KOPT-K1 (cell line): ENCODE measurements around the gene CLCA1.

ENCODE experiments used
- H3K27ac ChIP-seq: fragments of 200-600 bp; sonication (generic); 2 replicates; pipeline ENCODE4 v1.5.1; 2016; ENCODE audit warnings: antibody characterized with exemption, mild to moderate bottlenecking, low read depth, low read length; ENCODE audit not compliant: poor library complexity, severe bottlenecking
- H3K36me3 ChIP-seq: fragments of 200-600 bp; sonication (generic); 2 replicates; pipeline ENCODE4 v1.5.1; 2017; ENCODE audit warnings: antibody characterized with exemption, mild to moderate bottlenecking, low read length, moderate library complexity; ENCODE audit not compliant: insufficient read depth
- H3K9me3 ChIP-seq: fragments of 200-600 bp; sonication (generic); 2 replicates; pipeline ENCODE4 v1.5.1; 2017; ENCODE audit warnings: antibody characterized with exemption, low read length, mild to moderate bottlenecking; ENCODE audit not compliant: insufficient read depth, poor library complexity, severe bottlenecking

CLCA1 gene

GRCh38 chr1:86448670-86449069 is 20.1 kb upstream of the CLCA1 start:
- H3K36me3 ChIP-seq: no peaks in the 10 kb centered on the region
- H3K27ac ChIP-seq: no peak overlapping the region
- H3K9me3 ChIP-seq: no peaks in the 10 kb centered on the region

- Histone ChIP-seq H3K36me3 (no peaks in the 10 kb centered on the region), H3K9me3 (no peaks in the 10 kb centered on the region), H3K27ac (no peak overlapping the region)
Measured at GRCh38 chr1:86449103-86449502, 19.6 kb upstream of the CLCA1 start.

GRCh38 chr1:86450847-86451246 is 17.9 kb upstream of the CLCA1 start:
- Histone ChIP-seq H3K27ac (no peak overlapping the region), H3K9me3 (no peaks in the 10 kb centered on the region), H3K36me3 (no peaks in the 10 kb centered on the region)

GRCh38 chr1:86453664-86454063 is 15.1 kb upstream of the CLCA1 start:
- H3K36me3 ChIP-seq: no peaks in the 10 kb centered on the region
- H3K27ac ChIP-seq: no peak overlapping the region
- no peaks in the 10 kb centered on the region for H3K9me3 ChIP-seq

- no peaks in the 10 kb centered on the region for H3K36me3 ChIP-seq
- H3K9me3 ChIP-seq: no peaks in the 10 kb centered on the region
- H3K27ac ChIP-seq: no peak overlapping the region
Measured at GRCh38 chr1:86455073-86455472, 13.7 kb upstream of the CLCA1 start.

DNA sequence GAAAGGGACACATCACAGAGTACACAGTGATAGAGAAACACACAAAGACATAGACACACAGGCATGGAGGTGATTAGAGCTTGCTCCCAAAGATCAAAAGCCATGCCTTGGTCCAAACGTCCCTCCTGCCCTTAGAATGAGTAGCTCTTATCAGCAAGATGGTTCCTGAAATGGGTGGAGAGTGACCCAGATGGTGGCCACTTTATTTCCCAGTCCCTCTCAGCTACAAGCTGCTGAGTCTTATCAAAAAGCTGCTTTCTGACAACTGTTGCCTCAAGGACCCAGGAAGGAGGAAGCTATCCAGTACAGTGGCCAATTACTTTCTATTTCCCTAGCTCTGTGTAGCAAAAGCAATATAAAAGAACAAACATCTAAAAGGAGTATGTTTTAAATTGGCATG is 7.7 kb upstream of the CLCA1 start:
- Histone ChIP-seq H3K9me3 (no peaks in the 10 kb centered on the region), H3K27ac (no peak overlapping the region), H3K36me3 (no peaks in the 10 kb centered on the region)

GRCh38 chr1:86461482-86461881 is 7.2 kb upstream of the CLCA1 start:
- no peaks in the 10 kb centered on the region for H3K9me3 ChIP-seq
- H3K36me3 ChIP-seq: no peaks in the 10 kb centered on the region
- no peak overlapping the region for H3K27ac ChIP-seq

GRCh38 chr1:86464819-86465218 is 3.9 kb upstream of the CLCA1 start:
- Histone ChIP-seq H3K36me3 (no peaks in the 10 kb centered on the region), H3K27ac (no peak overlapping the region), H3K9me3 (no peaks in the 10 kb centered on the region)

DNA sequence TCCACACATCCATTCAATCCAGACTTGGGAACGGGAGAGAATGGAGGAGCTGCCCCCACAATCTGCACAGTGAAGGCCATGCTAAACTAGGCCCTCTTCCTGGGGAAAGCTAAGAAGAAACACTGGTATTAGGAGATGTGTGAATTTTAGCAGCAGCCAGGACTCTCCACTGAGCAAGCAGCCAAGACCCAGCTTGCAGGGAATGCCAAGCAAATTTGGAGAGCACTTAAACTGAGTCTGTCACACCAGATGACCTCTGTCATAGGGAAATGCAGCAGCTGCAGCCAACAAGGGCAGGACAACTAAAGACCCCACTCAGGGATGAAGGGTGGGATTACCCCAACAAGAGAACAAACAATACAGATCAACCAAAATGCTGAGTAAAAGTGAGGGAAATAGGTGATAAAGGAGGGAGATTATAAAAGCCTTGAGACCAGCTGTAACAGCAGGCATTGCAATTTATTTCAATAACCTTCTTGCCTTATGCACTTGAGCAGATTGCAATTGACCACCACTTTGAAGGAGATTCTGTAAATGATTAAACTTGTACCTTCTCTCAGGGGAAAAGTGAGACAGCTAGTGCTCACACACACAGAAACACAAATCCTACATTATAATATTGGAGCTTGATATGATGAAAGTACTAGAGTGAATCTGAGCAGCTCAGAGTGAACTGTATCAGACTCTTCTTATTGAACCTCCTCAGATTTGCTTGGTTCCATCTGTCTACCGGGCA is 2.5 kb upstream of the CLCA1 start:
- H3K9me3 ChIP-seq: no peaks in the 10 kb centered on the region
- H3K27ac ChIP-seq: no peak overlapping the region
- H3K36me3 ChIP-seq: no peaks in the 10 kb centered on the region

DNA sequence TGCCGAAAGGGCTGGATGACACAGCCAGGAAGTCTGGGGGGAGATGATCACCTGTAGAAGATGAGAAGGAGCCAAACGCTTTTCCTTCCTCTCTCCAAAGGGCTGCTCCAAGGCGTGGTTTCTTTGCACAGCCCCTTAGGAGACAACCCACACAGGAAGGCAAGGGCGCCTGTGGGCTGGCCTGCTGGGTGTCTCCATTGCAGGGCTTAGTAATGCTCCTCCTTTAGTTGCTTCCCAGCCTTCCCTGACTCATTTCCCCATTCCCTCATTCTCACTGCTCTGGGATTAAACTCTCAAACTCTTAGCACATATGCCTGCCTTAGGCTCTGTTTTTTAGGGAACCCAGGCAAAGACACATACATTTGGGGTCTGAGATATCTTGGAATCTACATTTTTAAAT is 1.7 kb upstream of the CLCA1 start:
- H3K36me3 ChIP-seq: no peaks in the 10 kb centered on the region
- H3K9me3 ChIP-seq: no peaks in the 10 kb centered on the region
- H3K27ac ChIP-seq: no peak overlapping the region

DNA sequence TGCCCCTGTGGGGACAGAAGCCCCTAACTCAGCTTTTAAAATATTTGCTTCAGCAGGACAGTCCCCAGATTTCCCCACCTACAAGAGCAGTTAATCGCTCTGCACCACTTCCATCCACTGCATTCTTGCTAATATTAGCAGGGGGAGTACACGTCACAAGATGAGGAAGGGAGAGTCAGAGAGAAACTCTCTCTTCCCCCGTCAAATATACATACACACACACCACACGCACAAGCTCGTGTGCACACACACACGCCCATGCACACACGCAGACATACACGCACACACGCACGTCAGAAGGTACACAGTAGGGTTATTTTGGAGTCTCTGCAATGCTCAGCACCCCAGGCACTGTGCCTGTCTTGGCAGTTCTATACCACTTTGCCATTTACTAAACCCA is 2.1 kb downstream of the CLCA1 start:
- Histone ChIP-seq H3K27ac (no peak overlapping the region), H3K9me3 (no peaks in the 10 kb centered on the region), H3K36me3 (no peaks in the 10 kb centered on the region)

- no peak overlapping the region for H3K27ac ChIP-seq
- H3K36me3 ChIP-seq: no peaks in the 10 kb centered on the region
- no peaks in the 10 kb centered on the region for H3K9me3 ChIP-seq
Measured at GRCh38 chr1:86471291-86471690, 2.6 kb downstream of the CLCA1 start.

GRCh38 chr1:86472152-86472551 is 3.4 kb downstream of the CLCA1 start:
- H3K9me3 ChIP-seq: no peaks in the 10 kb centered on the region
- no peaks in the 10 kb centered on the region for H3K36me3 ChIP-seq
- no peak overlapping the region for H3K27ac ChIP-seq

GRCh38 chr1:86472767-86473166 is 4.0 kb downstream of the CLCA1 start:
- Histone ChIP-seq H3K9me3 (no peaks in the 10 kb centered on the region), H3K36me3 (no peaks in the 10 kb centered on the region), H3K27ac (no peak overlapping the region)

GRCh38 chr1:86477256-86477655 is 8.5 kb downstream of the CLCA1 start:
- Histone ChIP-seq H3K27ac (no peak overlapping the region), H3K9me3 (no peaks in the 10 kb centered on the region), H3K36me3 (no peaks in the 10 kb centered on the region)

DNA sequence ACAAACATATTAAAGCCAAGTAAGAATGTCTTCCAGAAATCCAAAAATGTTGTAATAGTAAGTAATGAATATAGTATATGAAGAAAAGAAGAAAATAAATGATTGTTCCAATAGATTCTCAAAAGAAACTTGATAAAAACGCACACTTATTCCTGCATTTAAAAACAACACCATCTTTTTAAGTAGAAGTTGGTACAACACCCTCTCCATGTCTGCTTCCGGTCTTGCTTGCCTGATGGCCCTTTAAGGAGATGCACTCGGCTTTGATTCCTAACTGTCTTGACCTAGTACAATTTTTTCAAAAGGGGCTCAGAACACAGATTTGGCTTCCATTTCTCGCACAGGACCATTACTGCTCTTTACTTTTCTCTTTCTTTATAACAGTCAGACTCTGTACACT is 9.0 kb downstream of the CLCA1 start:
- H3K36me3 ChIP-seq: no peaks in the 10 kb centered on the region
- H3K27ac ChIP-seq: no peak overlapping the region
- H3K9me3 ChIP-seq: no peaks in the 10 kb centered on the region
